ENCODE measurements around the gene NOD1. TPM values are rescaled to one million over a fixed set of nuclear protein-coding genes. Genes with fewer than 3 reads are reported as not detected.
A peak's percentile ranks its signal among the peaks of the same experiment; 100 is the strongest.

The NOD1 gene
- total and polyA plus RNA-seq, 2 of the 13 experiments (the other 11 are each of a cell fraction or from before 2014, with no cell fraction given), result 1.7 to 2.9 TPM

- TF ChIP-seq CEBPZ (IDR thresholded peaks at IDR 0.05; ENCODE audit: low read length) (no peak), ZFY (CRISPR knock-in tag; IDR thresholded peaks at IDR 0.05) (peak; percentile 89), FOXM1 (CRISPR knock-in tag; IDR thresholded peaks at IDR 0.05) (no peak), ZNF652 (CRISPR knock-in tag; IDR thresholded peaks at IDR 0.05; ENCODE audit: borderline replicate concordance, low read depth) (no peak; the same call in 1 of the 2 replicates), ZNF503 (CRISPR knock-in tag; IDR thresholded peaks at IDR 0.05) (no peak), YEATS2 (CRISPR knock-in tag; IDR thresholded peaks at IDR 0.05; ENCODE audit: borderline replicate concordance) (peak; percentile 74; the same call in 1 of the 2 replicates), ZNF562 (CRISPR knock-in tag; IDR thresholded peaks at IDR 0.05; ENCODE audit: borderline replicate concordance) (no peak), NFKB2 (CRISPR knock-in tag; IDR thresholded peaks at IDR 0.05; ENCODE audit: borderline replicate concordance) (peak; percentile 43; the same call in 1 of the 2 replicates), FOXP1 (IDR thresholded peaks at IDR 0.05) (no peak), FOXP1 (CRISPR knock-in tag; IDR thresholded peaks at IDR 0.05) (no peak), MBNL3 (CRISPR knock-in tag; conservative IDR thresholded peaks at IDR 0.05) (no peak), ZNF326 (CRISPR knock-in tag; IDR thresholded peaks at IDR 0.05; ENCODE audit: borderline replicate concordance) (no peak), RCOR2 (CRISPR knock-in tag; IDR thresholded peaks at IDR 0.05) (no peak), SOX13 (IDR thresholded peaks at IDR 0.05) (no peak), SOX13 (CRISPR knock-in tag; conservative IDR thresholded peaks at IDR 0.05 in 1 of 2, IDR thresholded peaks at IDR 0.05 in 1 of 2) (peak in 1 of 2 experiments; percentile 31; a peak in 2 of 4 replicates), RBM39 (IDR thresholded peaks at IDR 0.05; ENCODE audit: low read depth, low read length, poor library complexity, severe bottlenecking) (peak; percentile 32), ZNF850 (CRISPR knock-in tag; conservative IDR thresholded peaks at IDR 0.05) (no peak), ZFX (CRISPR knock-in tag; IDR thresholded peaks at IDR 0.05; ENCODE audit: low read depth) (peak; percentile 87), HIVEP1 (CRISPR knock-in tag; IDR thresholded peaks at IDR 0.05) (peak; percentile 66), HMG20B (CRISPR knock-in tag; conservative IDR thresholded peaks at IDR 0.05) (no peak), ZNF34 (CRISPR knock-in tag; IDR thresholded peaks at IDR 0.05; ENCODE audit: borderline replicate concordance) (0 out of 2 replicates have a peak, but pooled peaks have one; percentile 71), HMGA1 (CRISPR knock-in tag; conservative IDR thresholded peaks at IDR 0.05) (no peak), HCFC1 (IDR thresholded peaks at IDR 0.05; ENCODE audit: low read depth, low read length) (no peak), HNRNPH1 (optimal IDR thresholded peaks at IDR 0.05; ENCODE audit: low read depth, low read length) (no peak), PBX2 (CRISPR knock-in tag; IDR thresholded peaks at IDR 0.05) (peak; percentile 38; the same call in 1 of the 2 replicates), ATRX (CRISPR knock-in tag; IDR thresholded peaks at IDR 0.05; ENCODE audit: borderline replicate concordance) (no peak)
Observed at GRCh38 chr7:30504301-30505173, 26.0 kb upstream of the NOD1 start, which contains the start of gene GGCT (continued).

Data from HepG2 (cell line).